MV-4-11 (cell line): ENCODE results near the gene ADIPOQ.
"Not testable (repeated sequence)": the region's sequence is repeated elsewhere in the genome, so short reads cannot be mapped to it uniquely, and the experiment has no call there.

Experiments used
- DNase-seq: peaks from one replicate; lab custom pipeline; 2025; lab: John Stamatoyannopoulos, UW

The ADIPOQ gene

GRCh38 chr3:186902154-186902553 is 59.6 kb downstream of the ADIPOQ start:
- no peak for DNase-seq

DNA sequence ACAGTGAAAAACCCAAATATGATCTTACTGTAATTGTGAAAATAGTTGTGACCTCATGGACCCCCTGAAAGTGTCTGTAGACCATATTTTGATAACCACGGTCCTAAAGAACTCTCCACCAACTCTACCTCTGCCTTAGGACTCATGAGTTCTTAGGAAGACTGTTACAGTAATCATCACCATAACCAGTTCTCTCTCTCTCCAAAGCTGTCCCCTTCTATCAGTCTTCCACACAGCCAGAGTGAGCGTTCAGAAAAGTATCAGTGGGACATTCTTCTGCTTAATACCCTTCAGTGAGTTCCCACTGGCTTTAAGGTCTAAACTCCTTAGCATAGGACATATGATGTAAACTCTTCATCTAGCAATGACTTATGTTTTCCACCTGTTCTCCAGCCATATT is 60.2 kb downstream of the ADIPOQ start:
- DNase-seq, result no peak

- DNase-seq, result not testable (repeated sequence)
Measured at GRCh38 chr3:186903676-186904075, 61.2 kb downstream of the ADIPOQ start.

- not testable (repeated sequence) for DNase-seq
Measured at GRCh38 chr3:186907075-186907474, 64.6 kb downstream of the ADIPOQ start.
